Fibroblast of skin of abdomen (primary cell): ENCODE data around the gene OPHN1.

Source experiments
- DNase-seq: peaks from one replicate; pipeline ENCODE4 v3.0.0-alpha.2; 2013

The OPHN1 gene

GRCh38 chrX:68049466-68049865 is 383.8 kb downstream of the OPHN1 start:
- peak; percentile 30 for DNase-seq

GRCh38 chrX:68048774-68049173 is 384.5 kb downstream of the OPHN1 start:
- DNase-seq, result no peak

- peak; percentile 1 for DNase-seq
Observed at GRCh38 chrX:68045008-68045577, 388.2 kb downstream of the OPHN1 start.

GRCh38 chrX:68043713-68044438 is 389.4 kb downstream of the OPHN1 start:
- no peak for DNase-seq

GRCh38 chrX:68041110-68041509 is 392.2 kb downstream of the OPHN1 start:
- DNase-seq, result no peak

- DNase-seq, result peak; percentile 5
Observed at GRCh38 chrX:68018248-68019203, 414.8 kb downstream of the OPHN1 start.

GRCh38 chrX:67998540-67998939 is 434.8 kb downstream of the OPHN1 start:
- DNase-seq, result no peak
